ENCODE measurements around the gene WFDC6. TPM values are rescaled to one million over a fixed set of nuclear protein-coding genes. Genes with fewer than 3 reads are reported as not detected.

The WFDC6 gene
- polyA plus RNA-seq, 1 donor (not counting 4 experiments of a cell fraction or from before 2014, with no cell fraction given): not detected

DNA sequence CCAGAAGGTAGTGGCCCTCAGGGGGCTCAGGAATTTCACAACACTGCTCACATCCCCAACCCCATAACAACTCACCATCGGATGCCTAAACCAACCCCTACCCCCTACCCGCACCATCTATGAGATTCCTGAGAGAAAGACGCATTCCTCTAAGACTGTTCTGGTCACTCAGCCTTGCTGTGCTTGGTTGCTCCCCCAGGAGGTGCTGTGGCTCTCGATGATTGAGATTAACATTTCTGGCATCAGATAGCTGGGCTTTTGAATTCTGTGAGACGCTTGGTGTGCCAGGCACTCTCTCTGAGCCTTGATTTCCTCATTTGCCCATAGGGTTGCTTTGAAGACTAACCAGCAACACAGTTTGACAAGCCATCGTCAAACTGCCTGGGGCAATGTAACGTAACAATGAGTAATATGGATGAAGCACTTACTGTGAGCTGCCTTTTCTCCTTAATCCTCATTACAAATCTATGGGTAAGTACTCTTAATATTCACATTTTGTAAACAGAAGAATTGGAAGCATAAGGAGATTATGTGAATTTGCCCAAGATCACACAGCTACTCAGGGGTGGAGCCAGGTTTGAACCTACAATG, 978 bp downstream of the WFDC6 start:
- Histone ChIP-seq H3K9me1 (ENCODE audit: control insufficient read depth, extremely low read depth, insufficient read depth, low read length) (no peaks in the 10 kb centered on the region), H3K27ac (ENCODE audit: control insufficient read depth, insufficient read depth, low read length) (no peak overlapping the region), H4K20me1 (ENCODE audit: control insufficient read depth, extremely low read depth, insufficient read depth, low read length) (no peaks in the 10 kb centered on the region), H3K4me2 (ENCODE audit: control insufficient read depth, extremely low read depth, insufficient read depth, low read depth, low read length) (no peak overlapping the region), H2AFZ (ENCODE audit: control insufficient read depth, low read length) (no peak overlapping the region), H3K27me3 (ENCODE audit: control insufficient read depth, extremely low read depth, insufficient read depth, low read length) (peaks cover 34% of the 10 kb centered on the region), H3K36me3 (ENCODE audit: control insufficient read depth in 2 of 2, extremely low read depth in 1 of 2, insufficient read depth in 2 of 2, low read length in 2 of 2) (no peaks in the 10 kb centered on the region), H3K9ac (ENCODE audit: control insufficient read depth, extremely low read depth, insufficient read depth, low read length) (no peak overlapping the region), H3K79me2 (ENCODE audit: control insufficient read depth, insufficient read depth, low read length) (no peaks in the 10 kb centered on the region), H3K9me3 (ENCODE audit: control insufficient read depth, low read depth, low read length) (no peaks in the 10 kb centered on the region), H3K4me3 (ENCODE audit: control insufficient read depth in 2 of 3, extremely low read depth in 1 of 3, insufficient read depth in 2 of 3, low read depth in 1 of 3, low read length in 3 of 3) (no peak overlapping the region), H3K4me1 (ENCODE audit: control insufficient read depth, extremely low read depth, insufficient read depth, low read length) (peaks cover 8% of the 10 kb centered on the region)
- TF ChIP-seq, protein P1, sequence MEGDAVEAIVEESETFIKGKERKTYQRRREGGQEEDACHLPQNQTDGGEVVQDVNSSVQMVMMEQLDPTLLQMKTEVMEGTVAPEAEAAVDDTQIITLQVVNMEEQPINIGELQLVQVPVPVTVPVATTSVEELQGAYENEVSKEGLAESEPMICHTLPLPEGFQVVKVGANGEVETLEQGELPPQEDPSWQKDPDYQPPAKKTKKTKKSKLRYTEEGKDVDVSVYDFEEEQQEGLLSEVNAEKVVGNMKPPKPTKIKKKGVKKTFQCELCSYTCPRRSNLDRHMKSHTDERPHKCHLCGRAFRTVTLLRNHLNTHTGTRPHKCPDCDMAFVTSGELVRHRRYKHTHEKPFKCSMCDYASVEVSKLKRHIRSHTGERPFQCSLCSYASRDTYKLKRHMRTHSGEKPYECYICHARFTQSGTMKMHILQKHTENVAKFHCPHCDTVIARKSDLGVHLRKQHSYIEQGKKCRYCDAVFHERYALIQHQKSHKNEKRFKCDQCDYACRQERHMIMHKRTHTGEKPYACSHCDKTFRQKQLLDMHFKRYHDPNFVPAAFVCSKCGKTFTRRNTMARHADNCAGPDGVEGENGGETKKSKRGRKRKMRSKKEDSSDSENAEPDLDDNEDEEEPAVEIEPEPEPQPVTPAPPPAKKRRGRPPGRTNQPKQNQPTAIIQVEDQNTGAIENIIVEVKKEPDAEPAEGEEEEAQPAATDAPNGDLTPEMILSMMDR (optimal IDR thresholded peaks at IDR 0.05 in 1 of 3, IDR thresholded peaks at IDR 0.05 in 1 of 3, conservative IDR thresholded peaks at IDR 0.05 in 1 of 3; ENCODE audit: extremely low read depth in 1 of 3, insufficient read depth in 2 of 3, low read length in 3 of 3): peak; percentile 42 to 48 (median 48)
- TF ChIP-seq EZH2 (IDR thresholded peaks at IDR 0.05; ENCODE audit: low read length): no peak
- FAIRE-seq: peak; percentile 81
- DNase-seq (ENCODE audit: low read depth, low spot score): peak; percentile 69
- dilution Hi-C loops (cut with MboI; ENCODE audit: extremely low pct_ligation_motif_present, low sequenced_read_pairs): no loop called here

DNA sequence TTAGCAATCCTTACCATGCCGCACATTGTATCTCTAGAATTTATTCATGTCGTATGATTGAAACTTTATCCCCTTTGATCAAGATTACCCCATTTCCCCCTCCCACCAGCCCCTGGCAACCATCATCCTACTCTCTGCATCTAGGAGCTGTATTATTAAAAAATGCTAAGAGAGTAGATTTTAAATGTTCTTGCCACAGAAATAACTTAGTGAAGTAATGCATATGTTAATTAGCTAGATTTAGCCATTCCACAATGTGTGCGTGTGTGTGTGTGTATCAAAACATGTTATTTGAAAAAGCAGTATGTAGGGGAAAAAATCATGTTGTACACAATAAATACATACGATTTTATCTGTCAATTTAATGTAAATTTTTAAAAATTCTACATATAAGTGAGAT, 12.0 kb downstream of the WFDC6 start:
- FAIRE-seq: no peak
- Histone ChIP-seq H3K27ac (ENCODE audit: control insufficient read depth, insufficient read depth, low read length) (no peak overlapping the region), H3K4me2 (ENCODE audit: control insufficient read depth, extremely low read depth, insufficient read depth, low read depth, low read length) (no peak overlapping the region), H3K79me2 (ENCODE audit: control insufficient read depth, insufficient read depth, low read length) (no peaks in the 10 kb centered on the region), H3K4me1 (ENCODE audit: control insufficient read depth, extremely low read depth, insufficient read depth, low read length) (peaks cover 3% of the 10 kb centered on the region), H4K20me1 (ENCODE audit: control insufficient read depth, extremely low read depth, insufficient read depth, low read length) (no peaks in the 10 kb centered on the region), H3K9me1 (ENCODE audit: control insufficient read depth, extremely low read depth, insufficient read depth, low read length) (no peaks in the 10 kb centered on the region), H3K9ac (ENCODE audit: control insufficient read depth, extremely low read depth, insufficient read depth, low read length) (no peak overlapping the region), H3K36me3 (ENCODE audit: control insufficient read depth in 2 of 2, extremely low read depth in 1 of 2, insufficient read depth in 2 of 2, low read length in 2 of 2) (no peaks in the 10 kb centered on the region), H3K4me3 (ENCODE audit: control insufficient read depth in 2 of 3, extremely low read depth in 1 of 3, insufficient read depth in 2 of 3, low read depth in 1 of 3, low read length in 3 of 3) (no peak overlapping the region), H3K27me3 (ENCODE audit: control insufficient read depth, extremely low read depth, insufficient read depth, low read length) (peaks cover 6% of the 10 kb centered on the region), H3K9me3 (ENCODE audit: control insufficient read depth, low read depth, low read length) (no peaks in the 10 kb centered on the region), H2AFZ (ENCODE audit: control insufficient read depth, low read length) (no peak overlapping the region)
- TF ChIP-seq, protein P1 (optimal IDR thresholded peaks at IDR 0.05 in 1 of 3, IDR thresholded peaks at IDR 0.05 in 1 of 3, conservative IDR thresholded peaks at IDR 0.05 in 1 of 3; ENCODE audit: extremely low read depth in 1 of 3, insufficient read depth in 2 of 3, low read length in 3 of 3): no peak
- no peak for TF ChIP-seq EZH2 (IDR thresholded peaks at IDR 0.05; ENCODE audit: low read length)
- no peak for DNase-seq (ENCODE audit: low read depth, low spot score)
- dilution Hi-C loops (cut with MboI; ENCODE audit: extremely low pct_ligation_motif_present, low sequenced_read_pairs): no loop called here

Measured in keratinocyte (primary cell).